ENCODE results near the gene CBL. TPM values are rescaled to one million over a fixed set of nuclear protein-coding genes. Genes with fewer than 3 reads are reported as not detected.
"Not testable (repeated sequence)": the region's sequence is repeated elsewhere in the genome, so short reads cannot be mapped to it uniquely, and the experiment has no call there.

The CBL gene
- total and polyA plus RNA-seq, 10 of the 15 experiments (the other 5 are each of a cell fraction or from before 2014, with no cell fraction given) = 3.9 to 27.1 (median 9.5) TPM

- H3K9me3 ChIP-seq (replicated peaks; ENCODE audit: control insufficient read depth, insufficient read depth, low read length); intact Hi-C loops (cut with micrococcal nuclease; ENCODE audit: unreplicated experiment); DNase-seq (ENCODE audit: low read depth, low spot score); H3K4me3 ChIP-seq; H4K20me1 ChIP-seq (ENCODE audit: control insufficient read depth, insufficient read depth); H3K79me2 ChIP-seq (ENCODE audit: control insufficient read depth, insufficient read depth, low read length); H3K36me3 ChIP-seq (ENCODE audit: control insufficient read depth in 2 of 2, insufficient read depth in 2 of 2, low read length in 1 of 2); H3K27me3 ChIP-seq (replicated peaks in 1 of 2; ENCODE audit: control insufficient read depth in 2 of 2, insufficient read depth in 2 of 2, low read length in 1 of 2); in situ Hi-C loops (cut with MboI); BruUV-seq (replicated peaks); H3K4me2 ChIP-seq (ENCODE audit: control insufficient read depth, insufficient read depth); H3K9ac ChIP-seq (ENCODE audit: control insufficient read depth, insufficient read depth, low read length); SMC1A ChIA-PET (ENCODE audit: uncharacterized antibody, unreplicated experiment); ATAC-seq; POLR2A ChIA-PET; H2AFZ ChIP-seq (ENCODE audit: control insufficient read depth, low read depth, low read length); RAD21 ChIA-PET (ENCODE audit: unreplicated experiment); FAIRE-seq; H3K4me1 ChIP-seq (ENCODE audit: control insufficient read depth, insufficient read depth, low read length); H3K27ac ChIP-seq (ENCODE audit: control insufficient read depth, insufficient read depth): not testable (repeated sequence)
- 31% methylated on average over 9 of the region's 9 CpGs for WGBS (ENCODE audit: insufficient coverage, insufficient replicate concordance, low lambda C conversion rate, missing lambda C conversion rate)
- CTCF ChIA-PET = interaction anchor here (1.5 kb wide), 1 partner anchor 17 kb away, joined by 3 read pairs; no protein-coding TSS in a partner anchor
Measured at GRCh38 chr11:119184399-119184798, 21.7 kb upstream of the CBL start.

- 65% methylated on average over 15 of the region's 15 CpGs for WGBS (ENCODE audit: insufficient coverage, insufficient replicate concordance, low lambda C conversion rate, missing lambda C conversion rate)
- Histone ChIP-seq H3K27me3 (replicated peaks in 1 of 2; ENCODE audit: control insufficient read depth in 2 of 2, insufficient read depth in 2 of 2, low read length in 1 of 2) (no peaks in the 10 kb centered on the region), H3K4me2 (ENCODE audit: control insufficient read depth, insufficient read depth) (no peak overlapping the region), H3K36me3 (ENCODE audit: control insufficient read depth in 2 of 2, insufficient read depth in 2 of 2, low read length in 1 of 2) (no peaks in the 10 kb centered on the region), H3K9ac (ENCODE audit: control insufficient read depth, insufficient read depth, low read length) (no peak overlapping the region), H2AFZ (ENCODE audit: control insufficient read depth, low read depth, low read length) (no peak overlapping the region), H3K4me1 (ENCODE audit: control insufficient read depth, insufficient read depth, low read length) (no peaks in the 10 kb centered on the region), H3K27ac (ENCODE audit: control insufficient read depth, insufficient read depth) (no peak overlapping the region), H3K9me3 (replicated peaks; ENCODE audit: control insufficient read depth, insufficient read depth, low read length) (no peaks in the 10 kb centered on the region; the same call in 2 of the 3 replicates), H4K20me1 (ENCODE audit: control insufficient read depth, insufficient read depth) (no peaks in the 10 kb centered on the region), H3K79me2 (ENCODE audit: control insufficient read depth, insufficient read depth, low read length) (no peaks in the 10 kb centered on the region), H3K4me3 (no peak overlapping the region)
- no peak for FAIRE-seq
- ChIA-PET CTCF (no interaction called here), SMC1A (ENCODE audit: uncharacterized antibody, unreplicated experiment) (no interaction called here), POLR2A (no interaction called here), RAD21 (ENCODE audit: unreplicated experiment) (no interaction called here)
- DNase-seq (ENCODE audit: low read depth, low spot score) = no peak
- intact Hi-C loops (cut with micrococcal nuclease; ENCODE audit: unreplicated experiment) = no loop called here
- TF ChIP-seq SP1 (IDR thresholded peaks at IDR 0.05; ENCODE audit: low read depth, low read length) (no peak), CREB1 (IDR thresholded peaks at IDR 0.05; ENCODE audit: low read depth) (no peak), BHLHE40 (IDR thresholded peaks at IDR 0.05; ENCODE audit: borderline replicate concordance in 1 of 2, low read depth in 2 of 2, low read length in 1 of 2) (no peak), PML (IDR thresholded peaks at IDR 0.05; ENCODE audit: low read length) (no peak), MYC (IDR thresholded peaks at IDR 0.05; ENCODE audit: insufficient read depth, insufficient read length, insufficient replicate concordance, low read length, severe bottlenecking) (no peak), MAX (IDR thresholded peaks at IDR 0.05; ENCODE audit: low read depth, low read length) (no peak)
- no peak for ATAC-seq
- in situ Hi-C loops (cut with MboI) = no loop called here
- BruUV-seq (replicated peaks) = no TSS peak
Measured at GRCh38 chr11:119185981-119186634, 20.0 kb upstream of the CBL start.

Measured in GM12878 (cell line).